Effector CD4-positive, alpha-beta T cell (primary cell): Measurements from ENCODE around the gene CHST10.

ENCODE experiments used
- DNase-seq: peaks from one replicate; pipeline ENCODE4 v3.0.0-alpha.2; 2020

CHST10 gene

GRCh38 chr2:100413571-100413970 lies 3.9 kb downstream of the CHST10 start:
- no peak for DNase-seq

- DNase-seq = no peak
These were observed 4.6 kb downstream of the CHST10 start for GRCh38 chr2:100412881-100413321.

GRCh38 chr2:100412466-100412865 lies 5.0 kb downstream of the CHST10 start:
- DNase-seq = no peak

GRCh38 chr2:100411841-100412292 lies 5.6 kb downstream of the CHST10 start:
- no peak for DNase-seq

- DNase-seq = no peak
These were observed 7.4 kb downstream of the CHST10 start for GRCh38 chr2:100409975-100410647.

- no peak for DNase-seq
These were observed 8.0 kb downstream of the CHST10 start for GRCh38 chr2:100409461-100409860.

- DNase-seq = no peak
These were observed 8.5 kb downstream of the CHST10 start for GRCh38 chr2:100408941-100409340.

- DNase-seq = no peak
These were observed 9.4 kb downstream of the CHST10 start for GRCh38 chr2:100408104-100408503.

- DNase-seq = no peak
These were observed 9.9 kb downstream of the CHST10 start for GRCh38 chr2:100407563-100407962.

GRCh38 chr2:100407073-100407472 lies 10.4 kb downstream of the CHST10 start:
- DNase-seq = no peak

- no peak for DNase-seq
These were observed 11.4 kb downstream of the CHST10 start for GRCh38 chr2:100406120-100406508.

GRCh38 chr2:100405403-100406119 lies 11.9 kb downstream of the CHST10 start:
- no peak for DNase-seq

- DNase-seq = no peak
These were observed 13.1 kb downstream of the CHST10 start for GRCh38 chr2:100404411-100404810.

- DNase-seq = no peak
These were observed 13.7 kb downstream of the CHST10 start for GRCh38 chr2:100403722-100404121.

- DNase-seq = no peak
These were observed 16.2 kb downstream of the CHST10 start for GRCh38 chr2:100401268-100401667.

- no peak for DNase-seq
These were observed 17.8 kb downstream of the CHST10 start for GRCh38 chr2:100399714-100400113.

- no peak for DNase-seq
These were observed 19.5 kb downstream of the CHST10 start for GRCh38 chr2:100397976-100398375.

GRCh38 chr2:100397118-100397860 lies 20.2 kb downstream of the CHST10 start:
- no peak for DNase-seq

GRCh38 chr2:100396483-100396882 lies 21.0 kb downstream of the CHST10 start:
- DNase-seq = no peak

- no peak for DNase-seq
These were observed 21.7 kb downstream of the CHST10 start for GRCh38 chr2:100395532-100396350.

- DNase-seq = no peak
These were observed 23.3 kb downstream of the CHST10 start for GRCh38 chr2:100394111-100394641.

- DNase-seq = no peak
These were observed 24.1 kb downstream of the CHST10 start for GRCh38 chr2:100393362-100393761.
